DOHH2 (cell line): ENCODE results near the gene MAML2.

ENCODE experiments used
- CTCF ChIP-seq: fragments of 200-600 bp; sonication (generic); IDR thresholded peaks from one replicate; pipeline ENCODE4 v1.5.1; 2014; ENCODE audit warnings: antibody characterized with exemption, mild to moderate bottlenecking, low read depth, low read length; ENCODE audit not compliant: poor library complexity, severe bottlenecking
- EZH2phosphoT487 ChIP-seq: fragments of 200-600 bp; sonication (generic); IDR thresholded peaks from 2 replicates; pipeline ENCODE4 v1.6.1; 2017; ENCODE audit warnings: borderline replicate concordance, mild to moderate bottlenecking, antibody characterized with exemption, low read length, moderate library complexity, mixed read lengths

GRCh38 chr11:96316869-96317268 lies 26.1 kb downstream of the MAML2 start:
- no peak for TF ChIP-seq CTCF
- TF ChIP-seq EZH2phosphoT487 = no peak
